NCI-H1092 treated with DMSO at 0.1 percent for 48 hours (cell line): ENCODE results near the gene RASSF10.

ENCODE experiments used
- DNase-seq: peaks from one replicate; lab custom pipeline; 2025; lab: John Stamatoyannopoulos, UW

Gene RASSF10

GRCh38 chr11:13055200-13055599 is 46.1 kb downstream of the RASSF10 start:
- DNase-seq = no peak

GRCh38 chr11:13061294-13061990 is 52.3 kb downstream of the RASSF10 start:
- no peak for DNase-seq
